ENCODE results near the gene ESYT3.
"Not testable (repeated sequence)": the region's sequence is repeated elsewhere in the genome, so short reads cannot be mapped to it uniquely, and the experiment has no call there.

GRCh38 chr3:138495638-138496037 is 61.2 kb downstream of the ESYT3 start:
- not testable (repeated sequence) for TF ChIP-seq ETS1 (IDR thresholded peaks at IDR 0.05); CTCF (conservative IDR thresholded peaks at IDR 0.05; ENCODE audit: low read depth in 2 of 2); EZH2phosphoT487 (IDR thresholded peaks at IDR 0.05; ENCODE audit: unreplicated experiment); POLR2AphosphoS5 (IDR thresholded peaks at IDR 0.05; ENCODE audit: low read depth); EZH2 (IDR thresholded peaks at IDR 0.05; ENCODE audit: low read depth, unreplicated experiment); NANOG (IDR thresholded peaks at IDR 0.05; ENCODE audit: borderline replicate concordance); CREB1 (CRISPR knock-in tag; IDR thresholded peaks at IDR 0.05; ENCODE audit: low read depth); STAT1 (IDR thresholded peaks at IDR 0.05; ENCODE audit: unreplicated experiment); ZNF462 (CRISPR knock-in tag; IDR thresholded peaks at IDR 0.05); JUNB (IDR thresholded peaks at IDR 0.05; ENCODE audit: unreplicated experiment); ZNF114 (CRISPR knock-in tag; IDR thresholded peaks at IDR 0.05); ZNF331 (CRISPR knock-in tag; IDR thresholded peaks at IDR 0.05; ENCODE audit: low read depth)
- TF ChIP-seq, protein P1, sequence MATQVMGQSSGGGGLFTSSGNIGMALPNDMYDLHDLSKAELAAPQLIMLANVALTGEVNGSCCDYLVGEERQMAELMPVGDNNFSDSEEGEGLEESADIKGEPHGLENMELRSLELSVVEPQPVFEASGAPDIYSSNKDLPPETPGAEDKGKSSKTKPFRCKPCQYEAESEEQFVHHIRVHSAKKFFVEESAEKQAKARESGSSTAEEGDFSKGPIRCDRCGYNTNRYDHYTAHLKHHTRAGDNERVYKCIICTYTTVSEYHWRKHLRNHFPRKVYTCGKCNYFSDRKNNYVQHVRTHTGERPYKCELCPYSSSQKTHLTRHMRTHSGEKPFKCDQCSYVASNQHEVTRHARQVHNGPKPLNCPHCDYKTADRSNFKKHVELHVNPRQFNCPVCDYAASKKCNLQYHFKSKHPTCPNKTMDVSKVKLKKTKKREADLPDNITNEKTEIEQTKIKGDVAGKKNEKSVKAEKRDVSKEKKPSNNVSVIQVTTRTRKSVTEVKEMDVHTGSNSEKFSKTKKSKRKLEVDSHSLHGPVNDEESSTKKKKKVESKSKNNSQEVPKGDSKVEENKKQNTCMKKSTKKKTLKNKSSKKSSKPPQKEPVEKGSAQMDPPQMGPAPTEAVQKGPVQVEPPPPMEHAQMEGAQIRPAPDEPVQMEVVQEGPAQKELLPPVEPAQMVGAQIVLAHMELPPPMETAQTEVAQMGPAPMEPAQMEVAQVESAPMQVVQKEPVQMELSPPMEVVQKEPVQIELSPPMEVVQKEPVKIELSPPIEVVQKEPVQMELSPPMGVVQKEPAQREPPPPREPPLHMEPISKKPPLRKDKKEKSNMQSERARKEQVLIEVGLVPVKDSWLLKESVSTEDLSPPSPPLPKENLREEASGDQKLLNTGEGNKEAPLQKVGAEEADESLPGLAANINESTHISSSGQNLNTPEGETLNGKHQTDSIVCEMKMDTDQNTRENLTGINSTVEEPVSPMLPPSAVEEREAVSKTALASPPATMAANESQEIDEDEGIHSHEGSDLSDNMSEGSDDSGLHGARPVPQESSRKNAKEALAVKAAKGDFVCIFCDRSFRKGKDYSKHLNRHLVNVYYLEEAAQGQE (IDR thresholded peaks at IDR 0.05; ENCODE audit: unreplicated experiment) = not testable (repeated sequence)
